ENCODE data around the gene ATP6V1B1.

ATP6V1B1 gene

GRCh38 chr2:70944111-70944690, 8.5 kb downstream of the ATP6V1B1 start:
- no peak for DNase-seq (ENCODE audit: low spot score)

GRCh38 chr2:70946832-70947442, 11.2 kb downstream of the ATP6V1B1 start:
- peak; percentile 79 for DNase-seq (ENCODE audit: low spot score)

- peak; percentile 93 for DNase-seq (ENCODE audit: low spot score)
Measured at GRCh38 chr2:70947556-70948184, 12.0 kb downstream of the ATP6V1B1 start.

- DNase-seq (ENCODE audit: low spot score), result peak; percentile 87
Measured at GRCh38 chr2:70948337-70949003, 12.8 kb downstream of the ATP6V1B1 start.

GRCh38 chr2:70949086-70949485, 13.4 kb downstream of the ATP6V1B1 start:
- DNase-seq (ENCODE audit: low spot score), result no peak

GRCh38 chr2:70954886-70955285, 19.2 kb downstream of the ATP6V1B1 start:
- no peak for DNase-seq (ENCODE audit: low spot score)

GRCh38 chr2:70956141-70956540, 20.4 kb downstream of the ATP6V1B1 start:
- DNase-seq (ENCODE audit: low spot score), result no peak

- no peak for DNase-seq (ENCODE audit: low spot score)
Measured at GRCh38 chr2:70957798-70958197, 22.1 kb downstream of the ATP6V1B1 start.

GRCh38 chr2:70958759-70959158, 23.1 kb downstream of the ATP6V1B1 start:
- DNase-seq (ENCODE audit: low spot score), result no peak

GRCh38 chr2:70959271-70959761, 23.6 kb downstream of the ATP6V1B1 start:
- DNase-seq (ENCODE audit: low spot score), result no peak

GRCh38 chr2:70959851-70960832, 24.4 kb downstream of the ATP6V1B1 start:
- no peak for DNase-seq (ENCODE audit: low spot score)

GRCh38 chr2:70960833-70961647, 25.3 kb downstream of the ATP6V1B1 start:
- DNase-seq (ENCODE audit: low spot score), result no peak

- DNase-seq (ENCODE audit: low spot score), result no peak
Measured at GRCh38 chr2:70961648-70961994, 25.9 kb downstream of the ATP6V1B1 start.

- no peak for DNase-seq (ENCODE audit: low spot score)
Measured at GRCh38 chr2:70962211-70962884, 26.6 kb downstream of the ATP6V1B1 start.

GRCh38 chr2:70962885-70963878, 27.5 kb downstream of the ATP6V1B1 start:
- DNase-seq (ENCODE audit: low spot score), result no peak

- DNase-seq (ENCODE audit: low spot score), result no peak
Measured at GRCh38 chr2:70964133-70964532, 28.4 kb downstream of the ATP6V1B1 start.

- DNase-seq (ENCODE audit: low spot score), result no peak
Measured at GRCh38 chr2:70964596-70965386, 29.1 kb downstream of the ATP6V1B1 start.

- no peak for DNase-seq (ENCODE audit: low spot score)
Measured at GRCh38 chr2:70965506-70965905, 29.8 kb downstream of the ATP6V1B1 start.

Measured in RKO (cell line).